HG03565 (cell line): ENCODE data around the gene SEPTIN1.

Source experiments
- ATAC-seq: cut with Tn5 transposase; IDR thresholded peaks from one replicate; pipeline ENCODE4 v1.9.1; 2021; ENCODE audit warnings: mild to moderate bottlenecking, moderate library complexity; ENCODE audit not compliant: unreplicated experiment

SEPTIN1 gene

GRCh38 chr16:30377812-30378235 is 4.5 kb downstream of the SEPTIN1 start:
- peak; percentile 24 for ATAC-seq

- no peak for ATAC-seq
Measured at GRCh38 chr16:30377050-30377811, 5.1 kb downstream of the SEPTIN1 start.

DNA sequence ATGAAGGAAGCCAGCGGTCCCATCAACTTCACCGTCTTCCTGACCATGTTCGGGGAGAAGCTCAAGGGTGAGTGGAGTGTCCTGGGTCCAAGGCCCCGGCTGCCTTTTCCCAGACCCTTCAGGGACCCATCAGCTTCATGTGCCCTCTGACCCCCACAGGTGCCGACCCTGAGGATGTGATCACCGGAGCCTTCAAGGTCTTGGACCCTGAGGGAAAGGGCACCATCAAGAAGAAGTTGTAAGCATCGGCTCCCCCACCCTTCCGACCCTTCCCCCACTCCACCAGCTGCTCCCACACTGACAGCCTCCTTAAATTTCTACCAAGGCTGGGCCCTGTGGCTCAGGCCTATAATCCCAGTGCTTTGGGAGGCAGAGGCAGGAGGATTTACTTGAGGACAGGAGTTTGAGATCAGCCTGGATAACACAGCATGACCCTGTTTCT is 5.9 kb downstream of the SEPTIN1 start:
- ATAC-seq: no peak

GRCh38 chr16:30375864-30376263 is 6.5 kb downstream of the SEPTIN1 start:
- no peak for ATAC-seq

GRCh38 chr16:30374538-30374937 is 7.8 kb downstream of the SEPTIN1 start, which contains the start of gene MYL11:
Gene MYL11 (plus strand): TSS chr16:30374802. CDS start chr16:30374858, 56 bp downstream.
- ATAC-seq: no peak

- ATAC-seq: no peak
Measured at GRCh38 chr16:30372725-30373124, 9.6 kb downstream of the SEPTIN1 start.

GRCh38 chr16:30372038-30372712 is 10.2 kb downstream of the SEPTIN1 start:
- no peak for ATAC-seq

- ATAC-seq: no peak
Measured at GRCh38 chr16:30371248-30371816, 11.0 kb downstream of the SEPTIN1 start.

GRCh38 chr16:30370456-30371247 is 11.7 kb downstream of the SEPTIN1 start, which contains the start of gene TBC1D10B:
Gene TBC1D10B (minus strand): TSS chr16:30370494. CDS start chr16:30370183, 311 bp downstream.
- ATAC-seq: peak; percentile 60

DNA sequence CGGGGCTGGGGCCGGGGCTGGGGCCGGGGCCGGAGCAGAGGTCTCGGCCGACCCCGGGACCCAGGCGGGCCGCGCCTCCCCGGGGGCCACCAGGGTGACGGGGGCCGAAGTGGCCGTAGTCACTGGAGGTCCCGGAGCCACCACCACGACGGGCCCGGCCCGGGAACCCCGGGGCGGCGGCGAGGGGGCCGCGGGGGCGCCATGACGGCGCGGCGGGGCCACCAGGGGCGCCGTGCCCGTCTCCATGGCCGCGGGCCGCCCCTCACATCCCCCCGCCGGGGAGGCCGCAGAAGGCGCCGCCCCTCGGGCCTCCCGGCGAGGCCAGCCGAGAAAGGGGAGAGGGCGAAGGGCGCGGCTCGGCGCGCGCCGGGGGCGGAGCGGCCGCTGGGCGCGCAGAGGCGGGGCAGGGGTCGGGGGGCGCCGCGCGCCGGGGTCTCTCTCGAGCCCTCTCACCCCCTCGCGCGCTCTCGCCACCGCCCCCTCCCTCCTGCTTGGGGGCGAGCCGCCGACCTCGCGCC is 12.4 kb downstream of the SEPTIN1 start:
- ATAC-seq: peak; percentile 5

DNA sequence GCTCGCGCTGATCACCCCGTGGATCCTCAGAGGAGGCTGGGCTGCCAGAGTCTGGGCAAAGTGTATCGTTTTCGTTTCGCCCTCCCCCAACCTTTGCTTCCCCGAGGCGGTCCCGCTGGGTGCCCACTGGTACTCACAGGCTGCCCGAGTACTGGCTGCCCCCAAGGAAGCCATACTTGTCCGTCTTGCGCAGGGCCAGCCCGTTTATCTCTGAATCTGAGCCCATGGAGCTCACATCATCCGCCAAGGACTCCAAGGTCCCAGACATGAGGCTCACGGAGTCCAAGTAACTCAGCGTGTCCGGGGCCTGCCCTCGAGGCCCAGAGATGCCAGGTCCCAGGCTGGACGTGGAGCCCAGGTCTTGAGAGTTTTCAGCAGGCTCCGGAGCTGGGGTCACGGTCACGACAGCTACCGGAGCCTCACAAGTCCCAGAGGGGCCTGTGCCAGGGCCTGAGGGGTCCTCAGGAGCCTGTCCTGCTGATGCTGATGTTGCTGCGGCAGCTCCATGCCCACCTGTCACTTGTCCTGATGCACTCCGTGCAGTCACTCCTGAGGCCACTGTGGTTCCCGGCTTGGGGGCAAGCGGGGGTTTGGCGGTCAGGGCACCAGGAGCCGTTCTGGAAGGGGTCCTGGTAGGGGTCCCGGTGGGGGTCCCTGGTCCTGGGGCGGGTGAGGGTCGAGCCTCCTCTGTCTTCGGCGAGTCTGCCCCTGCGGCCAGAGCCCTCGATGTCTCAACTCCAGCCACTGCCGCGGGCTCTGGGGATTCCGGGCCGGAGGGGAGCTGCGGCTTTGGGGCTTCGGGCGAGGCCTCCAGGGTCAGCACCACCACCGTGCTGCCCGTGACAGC is 13.0 kb downstream of the SEPTIN1 start:
- no peak for ATAC-seq

- no peak for ATAC-seq
Measured at GRCh38 chr16:30368792-30369090, 13.6 kb downstream of the SEPTIN1 start.

DNA sequence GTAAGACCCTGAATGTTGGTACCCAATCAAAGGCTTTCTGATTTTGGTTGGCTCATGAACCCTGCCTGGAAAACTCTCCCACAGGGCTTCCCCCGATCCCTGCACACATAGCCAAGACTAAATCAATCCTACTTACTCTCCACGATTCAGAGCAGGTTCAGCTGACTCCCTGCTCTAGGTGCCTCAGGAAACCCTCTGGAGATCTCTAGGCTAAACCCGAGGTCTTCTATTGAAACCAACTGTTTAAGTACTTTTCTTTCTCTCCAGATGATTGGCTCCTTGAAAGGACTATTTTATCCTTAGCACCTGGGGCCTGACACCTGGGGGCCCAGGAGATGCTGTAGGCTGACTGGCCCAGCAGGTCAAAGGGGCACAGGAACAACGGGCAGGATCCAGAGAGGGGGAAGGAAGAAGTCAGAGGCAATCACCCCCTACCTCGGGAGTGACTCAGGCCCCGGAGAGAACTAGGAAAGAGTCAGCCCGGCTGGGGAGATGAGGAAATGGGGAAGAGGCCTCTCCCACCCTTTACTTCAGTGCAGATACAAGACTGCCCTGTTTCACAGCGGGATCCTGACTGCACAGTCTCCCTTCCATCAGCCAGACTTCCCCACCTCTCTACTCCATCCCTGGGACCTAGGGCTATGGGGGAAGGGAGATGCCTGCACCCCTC is 14.1 kb downstream of the SEPTIN1 start:
- ATAC-seq: no peak

GRCh38 chr16:30367349-30368009 is 14.9 kb downstream of the SEPTIN1 start:
- ATAC-seq: no peak

- ATAC-seq: no peak
Measured at GRCh38 chr16:30366511-30366910, 15.8 kb downstream of the SEPTIN1 start.

DNA sequence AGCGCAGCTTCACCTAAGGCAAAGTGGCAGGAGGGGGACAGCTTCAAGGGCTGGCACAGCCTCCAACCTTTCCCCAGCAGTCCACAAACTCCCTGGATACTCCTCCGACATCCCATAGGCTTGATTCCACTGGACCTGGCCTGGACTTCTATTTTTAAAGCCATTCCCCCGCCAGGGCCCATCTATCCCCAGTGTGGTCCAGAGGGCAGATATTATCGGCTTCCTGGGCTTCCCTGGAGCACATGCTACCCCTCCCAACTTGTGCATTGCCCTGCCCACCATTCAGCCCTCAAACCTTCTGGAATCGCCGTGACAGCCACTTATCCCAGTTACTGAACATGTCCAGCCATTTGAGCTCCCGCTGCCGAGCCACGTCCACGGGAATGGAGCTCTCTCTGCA is 17.2 kb downstream of the SEPTIN1 start:
- ATAC-seq: no peak

DNA sequence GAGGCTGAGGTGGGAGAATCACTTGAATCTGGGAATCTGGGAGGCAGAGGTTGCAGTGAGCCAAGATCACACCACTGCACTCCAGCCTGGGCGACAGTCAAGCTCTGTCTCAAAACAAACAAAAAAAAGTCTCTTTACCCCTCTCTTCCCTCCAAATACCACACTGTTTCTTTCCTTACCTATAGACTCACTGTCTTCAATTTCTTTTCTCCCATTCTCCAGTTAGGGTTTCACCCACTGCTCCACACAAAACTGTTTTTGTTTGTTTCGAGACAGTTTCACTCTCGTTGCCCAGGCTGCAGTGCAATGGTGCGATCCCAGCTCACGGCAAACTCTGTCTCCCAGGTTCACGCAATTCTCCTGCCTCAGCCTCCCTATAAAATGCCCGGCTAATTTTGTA is 21.2 kb downstream of the SEPTIN1 start:
- no peak for ATAC-seq

- no peak for ATAC-seq
Measured at GRCh38 chr16:30359871-30360170, 22.5 kb downstream of the SEPTIN1 start.
